ENCODE data around the gene SLC6A6. TPM values are rescaled to one million over a fixed set of nuclear protein-coding genes. Genes with fewer than 3 reads are reported as not detected.

SLC6A6 gene
- total RNA-seq, 4 donors from 2014 or later, result 15.4 to 37.6 (median 20.9) TPM

- Histone ChIP-seq H3K9me3 (no peaks in the 10 kb centered on the region), H3K4me3 (no peak overlapping the region), H3K36me3 (peaks cover 0 to 22% of the 10 kb centered on the region in 2 donors), H3K27me3 (no peaks in the 10 kb centered on the region), H3K4me1 (peaks cover 0 to 56% (median 14%) of the 10 kb centered on the region in 3 donors), H3K27ac (no peak overlapping the region)
- 93% methylated on average over 3 of the region's 6 CpGs; no CpG with 5 or more reads in 1 of the 2 donors for WGBS, 2 donors (ENCODE audit: low coverage in 1 of 2)
- ATAC-seq, result no peak
- TF ChIP-seq POLR2A (IDR thresholded peaks at IDR 0.05) (no peak), POLR2AphosphoS5 (IDR thresholded peaks at IDR 0.05) (no peak), EP300 (IDR thresholded peaks at IDR 0.05) (no peak)
- TF ChIP-seq, protein P1, sequence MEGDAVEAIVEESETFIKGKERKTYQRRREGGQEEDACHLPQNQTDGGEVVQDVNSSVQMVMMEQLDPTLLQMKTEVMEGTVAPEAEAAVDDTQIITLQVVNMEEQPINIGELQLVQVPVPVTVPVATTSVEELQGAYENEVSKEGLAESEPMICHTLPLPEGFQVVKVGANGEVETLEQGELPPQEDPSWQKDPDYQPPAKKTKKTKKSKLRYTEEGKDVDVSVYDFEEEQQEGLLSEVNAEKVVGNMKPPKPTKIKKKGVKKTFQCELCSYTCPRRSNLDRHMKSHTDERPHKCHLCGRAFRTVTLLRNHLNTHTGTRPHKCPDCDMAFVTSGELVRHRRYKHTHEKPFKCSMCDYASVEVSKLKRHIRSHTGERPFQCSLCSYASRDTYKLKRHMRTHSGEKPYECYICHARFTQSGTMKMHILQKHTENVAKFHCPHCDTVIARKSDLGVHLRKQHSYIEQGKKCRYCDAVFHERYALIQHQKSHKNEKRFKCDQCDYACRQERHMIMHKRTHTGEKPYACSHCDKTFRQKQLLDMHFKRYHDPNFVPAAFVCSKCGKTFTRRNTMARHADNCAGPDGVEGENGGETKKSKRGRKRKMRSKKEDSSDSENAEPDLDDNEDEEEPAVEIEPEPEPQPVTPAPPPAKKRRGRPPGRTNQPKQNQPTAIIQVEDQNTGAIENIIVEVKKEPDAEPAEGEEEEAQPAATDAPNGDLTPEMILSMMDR (IDR thresholded peaks at IDR 0.05), result no peak
These were observed 39.5 kb downstream of the SLC6A6 start for GRCh38 chr3:14441920-14442300.

DNA sequence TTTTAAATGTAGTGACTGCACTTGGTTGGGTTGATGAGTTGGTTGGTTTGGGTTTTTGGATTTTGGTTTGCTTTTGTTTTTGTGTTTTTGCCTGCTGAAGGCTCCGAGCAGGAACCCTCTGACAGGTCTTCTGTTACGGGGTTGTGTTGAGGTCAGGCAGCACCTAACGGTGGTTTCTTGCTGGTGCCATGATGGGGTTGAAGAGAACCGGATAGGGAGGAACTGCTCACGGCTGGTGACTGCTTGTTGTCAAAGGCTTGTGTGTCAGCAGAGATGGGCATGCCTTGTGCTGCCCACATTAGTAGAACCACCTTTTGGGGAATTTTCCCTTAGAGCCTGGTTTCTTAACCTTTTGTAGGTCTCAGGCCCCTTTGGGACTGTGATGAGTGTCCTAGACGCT is 42.0 kb downstream of the SLC6A6 start:
- H3K36me3 ChIP-seq, result peaks cover 0 to 46% of the 10 kb centered on the region in 2 donors
- no peak for ATAC-seq
- H3K4me3 ChIP-seq, result no peak overlapping the region
- H3K27me3 ChIP-seq, result no peaks in the 10 kb centered on the region
- H3K4me1 ChIP-seq, result peaks cover 0 to 41% (median 8%) of the 10 kb centered on the region in 3 donors
- H3K27ac ChIP-seq, result no peak overlapping the region
- TF ChIP-seq POLR2AphosphoS5 (IDR thresholded peaks at IDR 0.05) (no peak), POLR2A (IDR thresholded peaks at IDR 0.05) (no peak), EP300 (IDR thresholded peaks at IDR 0.05) (no peak)
- TF ChIP-seq, protein P1 (IDR thresholded peaks at IDR 0.05), result no peak
- 95 to 100% methylated on average over 1 to 5 of the region's 6 CpGs for WGBS, 2 donors (ENCODE audit: low coverage in 1 of 2)
- no peaks in the 10 kb centered on the region for H3K9me3 ChIP-seq

- peaks cover 0 to 27% (median 0%) of the 10 kb centered on the region in 3 donors for H3K4me1 ChIP-seq
- no peak overlapping the region for H3K4me3 ChIP-seq
- H3K9me3 ChIP-seq, result no peaks in the 10 kb centered on the region
- WGBS, 2 donors (ENCODE audit: low coverage in 1 of 2), result 80% methylated on average over 1 of the region's 4 CpGs; no CpG with 5 or more reads in 1 of the 2 donors
- H3K36me3 ChIP-seq, result peaks cover 0 to 56% of the 10 kb centered on the region in 2 donors
- no peak for ATAC-seq
- TF ChIP-seq, protein P1 (IDR thresholded peaks at IDR 0.05), result no peak
- TF ChIP-seq EP300 (IDR thresholded peaks at IDR 0.05) (no peak), POLR2AphosphoS5 (IDR thresholded peaks at IDR 0.05) (no peak), POLR2A (IDR thresholded peaks at IDR 0.05) (no peak)
- no peaks in the 10 kb centered on the region for H3K27me3 ChIP-seq
- H3K27ac ChIP-seq, result no peak overlapping the region
These were observed 43.4 kb downstream of the SLC6A6 start for GRCh38 chr3:14445773-14446172.

DNA sequence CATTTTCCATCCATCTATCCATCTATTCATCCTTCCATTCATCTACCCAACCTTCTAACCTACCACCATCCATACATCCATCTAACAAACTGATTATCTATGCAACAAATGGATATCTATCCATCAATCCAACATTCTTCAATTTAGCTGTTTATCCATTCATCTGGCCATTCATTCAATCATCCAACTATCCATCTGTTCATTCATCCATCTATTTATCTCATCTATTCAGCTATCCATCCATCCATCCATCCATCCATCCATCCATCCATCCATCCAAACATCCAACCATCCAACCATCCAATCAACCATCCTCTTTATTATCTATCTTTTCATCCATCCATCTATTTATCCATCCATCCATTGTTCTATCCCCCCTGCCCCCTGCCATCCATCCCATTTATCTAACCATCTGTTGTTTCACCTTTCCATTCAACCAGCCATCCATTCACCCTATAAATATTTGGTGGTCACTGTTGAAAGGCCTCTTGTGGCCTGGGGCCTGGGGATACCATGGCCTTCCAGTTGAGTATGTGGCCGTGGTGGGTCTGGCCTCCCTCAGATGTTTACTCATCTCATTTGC is 44.7 kb downstream of the SLC6A6 start:
- H3K27ac ChIP-seq, result no peak overlapping the region
- ATAC-seq, result no peak
- peaks cover 1 to 21% (median 6%) of the 10 kb centered on the region in 3 donors for H3K4me1 ChIP-seq
- H3K4me3 ChIP-seq, result no peak overlapping the region
- WGBS, 2 donors (ENCODE audit: low coverage in 1 of 2), result 100% methylated on average over 1 of the region's 1 CpG; no CpG with 5 or more reads in 1 of the 2 donors
- no peaks in the 10 kb centered on the region for H3K9me3 ChIP-seq
- H3K36me3 ChIP-seq, result peaks cover 0 to 57% of the 10 kb centered on the region in 2 donors
- TF ChIP-seq EP300 (IDR thresholded peaks at IDR 0.05), result no peak
- TF ChIP-seq, protein P1 (IDR thresholded peaks at IDR 0.05), result no peak
- TF ChIP-seq POLR2AphosphoS5 (IDR thresholded peaks at IDR 0.05), result no peak
- no peak for TF ChIP-seq POLR2A (IDR thresholded peaks at IDR 0.05)
- no peaks in the 10 kb centered on the region for H3K27me3 ChIP-seq

DNA sequence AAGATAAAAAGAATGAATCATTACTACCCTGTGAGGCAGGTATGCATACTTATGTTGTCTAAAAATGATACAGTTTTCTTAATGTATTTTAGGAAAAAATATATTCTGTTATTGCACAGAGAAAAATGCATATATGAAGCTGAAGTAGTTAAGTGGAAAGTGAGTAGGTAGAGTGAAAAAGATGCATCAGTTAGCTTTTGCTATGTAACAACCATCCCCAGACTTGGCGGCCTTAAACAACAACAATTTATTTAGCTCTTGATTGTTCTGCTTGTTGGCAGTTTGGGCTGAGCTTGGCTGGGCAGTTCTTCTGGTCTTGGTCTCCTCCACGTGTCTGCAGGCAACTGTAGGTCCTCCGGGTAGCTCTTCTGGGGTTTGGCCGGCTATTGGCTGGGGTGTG is 45.7 kb downstream of the SLC6A6 start:
- Histone ChIP-seq H3K36me3 (peaks cover 0 to 57% of the 10 kb centered on the region in 2 donors), H3K4me1 (peaks cover 5 to 21% (median 14%) of the 10 kb centered on the region in 3 donors), H3K27ac (no peak overlapping the region), H3K27me3 (no peaks in the 10 kb centered on the region), H3K4me3 (no peak overlapping the region), H3K9me3 (no peaks in the 10 kb centered on the region)
- no peak for TF ChIP-seq POLR2A (IDR thresholded peaks at IDR 0.05)
- no peak for TF ChIP-seq EP300 (IDR thresholded peaks at IDR 0.05)
- TF ChIP-seq, protein P1 (IDR thresholded peaks at IDR 0.05), result no peak
- TF ChIP-seq POLR2AphosphoS5 (IDR thresholded peaks at IDR 0.05), result no peak
- ATAC-seq, result no peak
- 88 to 100% methylated on average over 1 to 3 of the region's 4 CpGs for WGBS, 2 donors (ENCODE audit: low coverage in 1 of 2)

Data from gastroesophageal sphincter (tissue), 4 donors.